Lung (tissue), 12 donors: Measurements from ENCODE around the gene MYO1F. TPM values are rescaled to one million over a fixed set of nuclear protein-coding genes. Genes with fewer than 3 reads are reported as not detected.

ENCODE experiments used
- ATAC-seq: fragments of 200-7000 bp; cut with Tn5 transposase; one replicate; pipeline ENCODE4 v1.9.1; 2020; ENCODE audit warnings: moderate number of reproducible peaks; ENCODE audit not compliant: insufficient read depth, low FRiP score
- DNase-seq, 3 donors: peaks; one replicate each; pipeline ENCODE4 v3.0.0-alpha.2; 2013 to 2017
- H3K27ac ChIP-seq, 2 donors: one replicate each; pipeline ENCODE4 v1.5.1; 2013; ENCODE audit warnings: mild to moderate bottlenecking in 2 of 2, moderate library complexity in 2 of 2, control low read depth in 1 of 2, inconsistent platforms in 1 of 2, low read depth in 1 of 2, low read length in 1 of 2
- H3K27me3 ChIP-seq, 3 donors: one replicate each; pipeline ENCODE4 v1.5.1; 2013; ENCODE audit warnings: low read length in 2 of 3; ENCODE audit not compliant: control insufficient read depth in 3 of 3, insufficient read depth in 3 of 3
- H3K36me3 ChIP-seq, 4 donors: one replicate each; pipeline ENCODE4 v1.5.1; 2013; ENCODE audit warnings: low read length in 4 of 4, mild to moderate bottlenecking in 1 of 4, moderate library complexity in 1 of 4; ENCODE audit not compliant: control insufficient read depth in 4 of 4, insufficient read depth in 4 of 4
- H3K4me1 ChIP-seq, 5 donors: one replicate each; pipeline ENCODE4 v1.5.1; 2013; ENCODE audit warnings: low read length in 5 of 5, mild to moderate bottlenecking in 2 of 5, moderate library complexity in 1 of 5; ENCODE audit not compliant: control insufficient read depth in 5 of 5, insufficient read depth in 5 of 5
- H3K4me3 ChIP-seq: one replicate; pipeline ENCODE4 v1.5.1; 2013; ENCODE audit warnings: mild to moderate bottlenecking, control low read depth, moderate library complexity
- H3K9ac ChIP-seq, 2 donors: one replicate each; pipeline ENCODE4 v1.5.1; 2013; ENCODE audit warnings: low read length in 2 of 2, control low read depth in 1 of 2; ENCODE audit not compliant: insufficient read depth in 1 of 2
- H3K9me3 ChIP-seq, 4 donors: one replicate each; pipeline ENCODE4 v1.5.1; 2013; ENCODE audit warnings: low read length in 3 of 4, mild to moderate bottlenecking in 1 of 4, moderate library complexity in 1 of 4; ENCODE audit not compliant: control insufficient read depth in 4 of 4, insufficient read depth in 3 of 4
- CTCF ChIP-seq: IDR thresholded peaks from 2 replicates; pipeline ENCODE4 v1.5.1; 2012; ENCODE audit warnings: mild to moderate bottlenecking; ENCODE audit errors: control extremely low read depth, extremely low read depth
- WGBS, 2 donors: extraction: QIAGEN DNeasy Blood & Tissue Kit; methylation state at CpG; one replicate each; pipeline ENCODE4 v1.1.7; 2013; 5-methylcytosine and 5-hydroxymethylcytosine counted together
- polyA plus RNA-seq, 2 donors: library from polyadenylated mRNA; stranded (reverse); fragments of 200-250 nt; gene quantifications; one replicate each; pipeline ENCODE4 v1.2.1, GENCODE V29; 2013
- total RNA-seq, 2 donors: library from RNA; depleted of rRNA in 1 of 2; stranded (reverse); fragments of >200 nt in 1 of 2; gene quantifications; one replicate each; pipeline ENCODE4 v1.2.1, GENCODE V29; 2014 to 2021
- donor health status: control.
- donor health status: control.
- donor health status: Bipolar disorder and iron deficiency.
- donor health status: healthy.
- donor health status: DM: yes; HTN: yes; CAD: no.

The MYO1F gene
- total and polyA plus RNA-seq, 4 donors = 23.4 to 127 (median 73.2) TPM

- H3K27me3 ChIP-seq = no peaks in the 10 kb centered on the region
- DNase-seq = no peak
- peaks cover 0 to 3% (median 1%) of the 10 kb centered on the region in 4 donors for H3K36me3 ChIP-seq
- H3K4me3 ChIP-seq = no peak overlapping the region
- no peaks in the 10 kb centered on the region for H3K4me1 ChIP-seq
- no peak overlapping the region for H3K27ac ChIP-seq
- H3K9ac ChIP-seq = no peak overlapping the region
- ATAC-seq = no peak
- WGBS, 2 donors = 71 to 88% methylated on average over 35 to 41 of the region's 41 CpGs
- H3K9me3 ChIP-seq = no peaks in the 10 kb centered on the region
- no peak for TF ChIP-seq CTCF
Observed at GRCh38 chr19:8499048-8499833, 78.0 kb downstream of the MYO1F start.

GRCh38 chr19:8498295-8498694 lies 78.9 kb downstream of the MYO1F start:
- Histone ChIP-seq H3K4me3 (no peak overlapping the region), H3K27ac (no peak overlapping the region), H3K4me1 (no peaks in the 10 kb centered on the region), H3K9me3 (no peaks in the 10 kb centered on the region), H3K27me3 (no peaks in the 10 kb centered on the region), H3K36me3 (peaks cover 0 to 4% (median 1%) of the 10 kb centered on the region in 4 donors), H3K9ac (no peak overlapping the region)
- 89 to 90% methylated on average over 21 to 22 of the region's 22 CpGs for WGBS, 2 donors
- no peak for ATAC-seq
- no peak for DNase-seq
- TF ChIP-seq CTCF = no peak

GRCh38 chr19:8494158-8494557 lies 83.1 kb downstream of the MYO1F start:
- Histone ChIP-seq H3K36me3 (peaks cover 0 to 17% (median 1%) of the 10 kb centered on the region in 4 donors), H3K4me1 (peaks cover 0 to 7% (median 0%) of the 10 kb centered on the region in 5 donors), H3K4me3 (no peak overlapping the region), H3K9me3 (no peaks in the 10 kb centered on the region), H3K9ac (no peak overlapping the region), H3K27me3 (no peaks in the 10 kb centered on the region), H3K27ac (no peak overlapping the region)
- TF ChIP-seq CTCF = no peak
- WGBS, 2 donors = 21 to 57% methylated on average over 7 of the region's 7 CpGs
- ATAC-seq (no peak), DNase-seq (no peak)
